ENCODE results near the gene MEGF9. TPM values are rescaled to one million over a fixed set of nuclear protein-coding genes. Genes with fewer than 3 reads are reported as not detected.

The MEGF9 gene
- polyA plus RNA-seq, 5 donors = 11.8 to 16.6 (median 13.8) TPM

- DNase-seq = no peak
These were observed 87.8 kb downstream of the MEGF9 start for GRCh38 chr9:120626512-120626911.

DNA sequence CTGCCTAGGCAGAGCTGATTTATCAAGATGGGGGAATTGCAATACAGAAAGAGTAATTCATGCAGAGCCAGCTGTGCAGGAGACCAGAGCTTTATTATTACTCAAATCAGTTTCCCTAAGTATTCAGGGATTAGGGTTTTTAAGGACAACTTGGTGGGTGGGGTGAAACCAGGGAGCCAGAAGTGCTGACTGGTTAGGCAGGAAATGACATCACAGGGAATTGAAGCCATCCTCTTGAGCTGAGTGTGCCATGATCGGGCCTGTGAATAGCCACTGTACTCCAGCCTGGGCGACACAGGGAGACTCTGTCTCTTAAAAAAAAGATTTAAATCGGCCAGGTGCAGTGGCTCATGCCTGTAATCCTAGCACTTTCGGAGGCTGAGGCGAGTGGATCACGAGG, 89.0 kb downstream of the MEGF9 start:
- no peak for DNase-seq

- DNase-seq = no peak
These were observed 91.5 kb downstream of the MEGF9 start for GRCh38 chr9:120622790-120623189.

DNA sequence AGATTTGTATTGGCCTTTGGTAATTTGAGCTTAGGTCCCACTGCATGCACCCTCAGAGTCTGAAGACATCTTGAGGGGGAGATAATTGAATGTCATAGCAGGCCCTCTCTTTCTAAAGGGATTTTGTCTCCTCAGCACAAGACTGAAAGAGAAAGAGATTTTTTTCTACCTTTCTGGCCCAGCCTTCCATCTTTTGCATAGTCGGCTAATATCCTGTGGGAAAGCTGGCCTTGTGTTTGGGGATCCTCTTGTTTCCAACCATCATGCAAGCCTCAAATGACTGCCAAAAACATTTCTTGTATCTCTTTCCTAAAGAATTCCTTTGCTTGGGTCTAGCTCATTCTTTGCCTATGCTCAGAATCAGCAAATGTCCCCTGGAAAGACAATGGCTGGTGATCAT, 92.3 kb downstream of the MEGF9 start:
- no peak for DNase-seq

- DNase-seq = peak; percentile 42 to 69
These were observed 94.3 kb downstream of the MEGF9 start for GRCh38 chr9:120619751-120620655.

DNA sequence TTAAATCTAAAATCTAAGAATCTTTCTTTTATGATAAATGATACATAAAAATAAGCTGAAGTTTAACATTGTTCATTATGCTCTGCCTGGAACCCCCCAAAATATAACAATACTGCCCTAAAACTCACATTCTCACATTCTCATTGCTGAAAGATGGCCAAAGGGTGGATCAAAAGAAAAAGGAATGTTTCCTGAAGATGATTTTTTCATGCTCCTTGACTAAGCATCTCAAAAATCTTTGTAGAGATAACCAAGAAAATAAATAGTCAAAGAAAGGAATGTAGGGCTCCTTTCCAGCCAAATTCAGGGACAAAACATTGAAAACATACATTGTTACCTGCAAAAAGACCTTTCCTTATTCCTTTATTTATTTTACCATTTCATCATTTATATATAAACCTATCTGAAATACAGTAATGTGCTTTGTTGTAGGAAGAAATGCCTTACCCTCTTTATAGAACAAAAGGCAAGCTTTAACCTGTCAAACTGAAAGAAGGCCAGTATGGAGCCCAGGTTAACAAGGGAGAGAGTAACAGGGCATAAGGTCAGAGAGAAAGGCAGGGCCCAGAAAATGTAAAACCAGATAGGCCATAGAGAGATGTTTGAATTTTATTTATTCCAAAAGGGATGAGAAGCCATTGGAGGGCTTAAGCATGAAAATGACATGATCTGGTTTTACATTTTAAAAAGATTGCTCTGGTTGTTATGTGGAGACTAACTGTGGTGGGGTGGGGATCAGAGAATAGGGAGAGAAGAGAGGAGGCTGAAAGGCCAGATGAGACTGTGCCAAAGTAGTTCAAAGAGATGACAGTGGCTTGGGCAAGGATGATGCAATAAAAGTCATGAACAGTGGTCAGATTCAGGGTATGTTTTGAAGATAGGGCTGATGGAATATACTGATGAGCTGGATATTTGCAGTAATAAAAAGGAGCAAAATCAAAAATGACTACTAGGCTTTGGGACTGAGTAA, 97.0 kb downstream of the MEGF9 start:
- DNase-seq = no peak

GRCh38 chr9:120612218-120612617, 102.1 kb downstream of the MEGF9 start:
- no peak for DNase-seq

- DNase-seq = no peak
These were observed 102.6 kb downstream of the MEGF9 start for GRCh38 chr9:120611690-120612068.

DNA sequence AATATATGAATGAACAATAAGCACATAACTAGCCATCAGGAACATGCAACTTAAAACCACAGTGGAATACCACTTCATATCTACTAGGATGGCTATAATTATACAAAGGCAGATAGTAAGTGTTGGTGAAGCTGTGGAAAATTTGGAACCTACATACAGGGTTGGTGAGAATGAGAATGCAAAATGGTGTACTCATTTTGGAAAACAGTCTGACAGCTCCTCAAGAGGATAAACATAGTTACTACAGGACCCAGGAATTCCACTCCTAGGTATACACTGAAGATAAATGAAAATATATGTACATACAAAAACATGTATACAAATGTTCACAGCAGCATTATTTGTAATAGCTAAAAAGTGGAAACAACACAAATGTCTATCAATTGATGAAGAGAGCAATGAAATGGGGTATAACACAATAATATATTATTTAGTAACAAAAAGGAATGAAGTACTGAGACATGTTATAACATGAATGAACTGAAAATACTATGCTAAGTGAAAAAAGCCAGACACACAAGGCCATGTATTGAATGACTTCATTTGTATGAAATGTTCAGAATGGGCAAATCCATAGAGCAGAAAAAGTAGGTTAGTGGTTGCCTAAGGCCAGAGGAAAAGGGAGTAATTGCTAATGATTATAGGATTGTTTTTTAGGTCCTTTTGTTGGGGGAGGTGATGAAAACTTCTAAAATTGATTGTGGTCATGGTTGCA, 103.1 kb downstream of the MEGF9 start:
- DNase-seq = no peak

- no peak for DNase-seq
These were observed 104.6 kb downstream of the MEGF9 start for GRCh38 chr9:120609636-120610035.

GRCh38 chr9:120608421-120608820, 105.8 kb downstream of the MEGF9 start:
- DNase-seq = no peak

GRCh38 chr9:120603591-120603990, 110.7 kb downstream of the MEGF9 start:
- no peak for DNase-seq

GRCh38 chr9:120603010-120603409, 111.3 kb downstream of the MEGF9 start:
- no peak for DNase-seq

DNA sequence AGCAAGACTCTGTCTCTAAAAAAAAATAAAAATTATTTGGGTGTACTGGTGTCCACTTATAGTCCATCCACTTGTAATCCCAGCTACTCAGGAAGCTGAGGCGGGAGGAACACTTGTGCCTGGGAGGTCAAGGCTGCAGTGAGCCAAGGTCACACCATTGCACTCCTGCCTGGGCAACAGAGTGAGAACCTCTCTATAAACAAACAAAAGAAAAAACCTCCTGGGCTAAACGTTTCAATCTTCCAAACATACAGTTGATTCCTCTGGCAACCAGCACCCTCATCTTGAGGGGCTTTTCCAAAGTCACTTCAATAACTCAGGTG, 120.4 kb downstream of the MEGF9 start:
- no peak for DNase-seq

GRCh38 chr9:120593250-120593954, 120.9 kb downstream of the MEGF9 start:
- DNase-seq = no peak

DNA sequence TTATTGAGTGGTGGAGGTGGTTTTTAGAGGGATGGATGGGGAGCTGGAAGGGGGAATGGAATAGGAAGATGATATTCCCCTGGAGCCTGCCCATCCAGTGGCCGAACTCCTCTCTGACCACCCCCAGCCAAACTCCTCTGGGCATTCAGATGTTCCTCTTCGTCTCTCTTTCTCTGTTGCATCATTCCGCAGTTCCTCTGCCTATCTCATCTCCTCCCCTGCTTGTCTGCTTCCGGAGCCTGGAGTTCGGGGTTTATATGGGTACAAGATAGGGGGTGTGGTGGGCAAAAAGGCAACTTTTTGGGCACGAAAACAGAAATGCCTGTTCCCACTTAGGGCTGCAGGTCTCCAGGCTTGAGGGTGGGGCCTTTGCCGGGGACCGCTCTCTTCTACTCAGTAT, 122.1 kb downstream of the MEGF9 start:
- DNase-seq = no peak

DNA sequence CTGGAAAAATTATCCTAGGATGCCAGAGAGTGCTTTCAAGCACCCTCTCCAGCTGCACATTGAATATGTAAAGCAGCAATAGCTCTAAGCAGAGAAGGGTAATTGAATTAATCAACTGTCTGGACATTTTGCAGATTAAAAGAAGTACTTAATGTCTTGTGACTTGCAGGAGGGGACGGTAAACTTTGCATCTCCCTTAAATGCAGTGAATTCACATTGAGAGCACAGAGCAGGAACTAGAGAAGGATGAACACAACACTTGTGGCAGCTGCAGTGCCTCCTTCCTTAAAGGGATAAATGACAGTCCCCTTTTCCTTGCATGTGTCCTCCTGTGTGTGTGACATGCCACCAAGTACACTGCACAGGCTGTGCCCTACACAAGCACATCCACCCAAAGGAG, 126.9 kb downstream of the MEGF9 start:
- DNase-seq = no peak

- peak in 1 of 2 donors; percentile 2 for DNase-seq
These were observed 130.3 kb downstream of the MEGF9 start for GRCh38 chr9:120583958-120584369.

GRCh38 chr9:120580051-120580896, 134.0 kb downstream of the MEGF9 start, which contains the start of gene CDK5RAP2:
Gene CDK5RAP2, minus strand, starts transcription at chr9:120580167. Its CDS starts 189 bp downstream, at chr9:120579978.
- DNase-seq = peak; percentile 94 to 95
